GM23248 (cell line): ENCODE measurements around the gene ACD.

Source experiments
- EZH2 ChIP-seq: fragments of 200-600 bp; sonication (generic); IDR thresholded peaks from 2 replicates; pipeline ENCODE4 v1.6.1; 2018; ENCODE audit warnings: antibody characterized with exemption, mild to moderate bottlenecking; ENCODE audit not compliant: insufficient read depth, poor library complexity, severe bottlenecking
- EZH2phosphoT487 ChIP-seq: fragments of 200-600 bp; sonication (generic); IDR thresholded peaks from 2 replicates; pipeline ENCODE4 v1.6.1; 2018; ENCODE audit warnings: antibody characterized with exemption, moderate library complexity, mild to moderate bottlenecking, low read depth; ENCODE audit not compliant: insufficient read depth

- TF ChIP-seq EZH2 (no peak), EZH2phosphoT487 (no peak)
These were observed 3.3 kb upstream of the ACD start for GRCh38 chr16:67663151-67663876.
